GM19324 (cell line): ENCODE measurements around the gene RNF11.
"Not testable (repeated sequence)": the region's sequence is repeated elsewhere in the genome, so short reads cannot be mapped to it uniquely, and the experiment has no call there.

ENCODE experiments used
- ATAC-seq: cut with Tn5 transposase; IDR thresholded peaks from one replicate; pipeline ENCODE4 v1.9.1; 2021; ENCODE audit warnings: mild to moderate bottlenecking, moderate library complexity; ENCODE audit not compliant: unreplicated experiment, low FRiP score

The RNF11 gene

GRCh38 chr1:51235673-51236530, at the start of gene RNF11:
RNF11 (plus strand) TSS chr1:51236273; CDS start chr1:51236757, 484 bp downstream.
- peak; percentile 84 for ATAC-seq

GRCh38 chr1:51188230-51188629, 47.8 kb upstream of the RNF11 start:
- ATAC-seq = no peak

- no peak for ATAC-seq
Observed at GRCh38 chr1:51189421-51190073, 46.5 kb upstream of the RNF11 start.

- ATAC-seq = no peak
Observed at GRCh38 chr1:51190961-51191360, 45.1 kb upstream of the RNF11 start.

GRCh38 chr1:51192213-51192843, 43.7 kb upstream of the RNF11 start:
- no peak for ATAC-seq

- ATAC-seq = no peak
Observed at GRCh38 chr1:51193564-51193963, 42.5 kb upstream of the RNF11 start.

GRCh38 chr1:51203121-51203873, 32.8 kb upstream of the RNF11 start:
- ATAC-seq = no peak

GRCh38 chr1:51203874-51204245, 32.2 kb upstream of the RNF11 start:
- no peak for ATAC-seq

GRCh38 chr1:51210055-51210454, 26.0 kb upstream of the RNF11 start:
- no peak for ATAC-seq

GRCh38 chr1:51210676-51211075, 25.4 kb upstream of the RNF11 start:
- ATAC-seq = no peak

GRCh38 chr1:51214615-51215131, 21.4 kb upstream of the RNF11 start:
- ATAC-seq = peak; percentile 49

GRCh38 chr1:51215169-51215568, 20.9 kb upstream of the RNF11 start:
- ATAC-seq = no peak

- no peak for ATAC-seq
Observed at GRCh38 chr1:51216631-51217030, 19.4 kb upstream of the RNF11 start.

GRCh38 chr1:51217101-51217500, 19.0 kb upstream of the RNF11 start:
- ATAC-seq = no peak

- no peak for ATAC-seq
Observed at GRCh38 chr1:51218570-51218969, 17.5 kb upstream of the RNF11 start.

- no peak for ATAC-seq
Observed at GRCh38 chr1:51219022-51219421, 17.1 kb upstream of the RNF11 start.

GRCh38 chr1:51221529-51221928, 14.5 kb upstream of the RNF11 start:
- ATAC-seq = not testable (repeated sequence)

- no peak for ATAC-seq
Observed at GRCh38 chr1:51222136-51222787, 13.8 kb upstream of the RNF11 start.

- ATAC-seq = no peak
Observed at GRCh38 chr1:51222809-51223208, 13.3 kb upstream of the RNF11 start.

- no peak for ATAC-seq
Observed at GRCh38 chr1:51224255-51224654, 11.8 kb upstream of the RNF11 start.
